GM18505 (cell line): ENCODE data around the gene PUM1.
"Not testable (repeated sequence)": the region's sequence is repeated elsewhere in the genome, so short reads cannot be mapped to it uniquely, and the experiment has no call there.

Experiments
- ATAC-seq: cut with Tn5 transposase; IDR thresholded peaks from one replicate; pipeline ENCODE4 v1.9.1; 2021; ENCODE audit not compliant: unreplicated experiment
- POLR2A ChIP-seq: IDR thresholded peaks from 4 replicates; pipeline ENCODE4 v1.6.1; 2011; ENCODE audit warnings: borderline replicate concordance; ENCODE audit not compliant: insufficient read depth, insufficient read length; ENCODE audit errors: extremely low read depth

The PUM1 gene

DNA sequence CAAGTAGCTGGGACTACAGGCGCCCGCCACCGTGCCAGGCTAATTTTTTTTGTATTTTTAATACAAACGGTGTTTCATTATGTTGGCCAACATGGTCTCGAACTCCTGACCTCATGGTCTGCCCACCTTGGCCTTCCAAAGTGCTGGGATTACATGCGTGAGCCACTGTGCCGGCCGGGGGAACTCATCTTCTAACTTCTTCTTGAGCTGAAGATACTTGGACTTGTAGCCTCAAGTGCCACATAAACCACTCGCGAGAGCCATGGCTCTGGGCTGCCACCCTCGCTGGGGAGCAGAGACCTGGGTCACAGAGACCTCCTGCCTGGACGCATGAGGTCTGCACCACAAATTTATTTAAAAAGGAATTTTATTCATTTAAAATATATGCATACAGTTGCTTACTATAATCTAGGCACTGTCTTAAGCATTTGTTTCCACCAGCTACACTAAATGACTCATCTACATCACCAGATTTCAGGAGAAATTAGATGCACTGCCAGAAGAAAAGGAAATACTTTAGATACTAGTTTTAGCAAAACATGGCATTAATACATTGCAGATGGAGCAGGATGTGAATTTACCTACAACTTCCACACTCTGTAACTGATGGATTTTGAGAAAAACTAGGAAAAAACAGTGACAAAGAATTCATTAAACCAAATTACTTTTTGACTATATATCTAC lies 29.9 kb upstream of the PUM1 start:
- no peak for ATAC-seq
- TF ChIP-seq POLR2A: no peak

DNA sequence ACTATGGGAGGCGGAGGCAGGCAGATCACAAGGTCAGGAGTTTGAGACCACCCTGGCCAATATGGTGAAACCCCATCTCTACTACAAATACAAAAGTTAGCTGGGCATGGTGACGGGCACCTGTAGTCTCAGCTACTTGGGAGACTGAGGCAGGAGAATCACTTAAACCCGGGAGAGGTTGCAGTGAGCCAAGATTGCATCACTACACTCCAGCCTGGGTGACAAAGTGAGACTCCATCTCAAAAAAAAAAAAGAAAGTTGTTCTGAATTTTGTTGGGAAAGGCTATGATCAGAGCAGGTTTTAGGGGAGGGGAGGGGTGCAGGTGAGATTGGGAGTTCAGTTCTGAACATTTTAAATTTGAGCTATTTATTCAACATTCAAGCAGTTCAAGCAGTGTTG lies 22.6 kb upstream of the PUM1 start:
- not testable (repeated sequence) for ATAC-seq

GRCh38 chr1:31084782-31085569 lies 19.5 kb upstream of the PUM1 start:
- TF ChIP-seq POLR2A: no peak

DNA sequence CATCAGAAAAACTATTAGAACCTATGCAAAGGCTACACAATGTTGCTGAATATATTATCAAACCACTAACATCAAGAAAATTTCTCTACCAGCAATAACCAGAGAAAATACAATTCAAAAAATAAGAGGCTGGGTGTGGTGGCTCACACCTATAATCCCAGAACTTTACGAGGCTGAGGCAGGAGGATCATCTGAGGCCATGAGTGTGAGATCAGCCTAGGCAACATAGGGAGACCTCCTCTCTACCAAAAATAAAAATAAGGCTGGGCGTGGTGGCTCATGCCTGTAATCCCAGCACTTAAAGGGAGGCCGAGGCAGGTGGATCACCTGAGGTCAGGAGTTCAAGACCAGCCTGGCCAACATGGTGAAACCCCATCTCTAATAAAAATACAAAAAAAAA lies 16.9 kb upstream of the PUM1 start:
- TF ChIP-seq POLR2A: no peak
- no peak for ATAC-seq

More at GRCh38 chr1:31084782-31085569, 19.5 kb upstream of the PUM1 start:
- ATAC-seq: no peak

- no peak for ATAC-seq
- no peak for TF ChIP-seq POLR2A
Observed at GRCh38 chr1:31073044-31073443, 7.5 kb upstream of the PUM1 start.

DNA sequence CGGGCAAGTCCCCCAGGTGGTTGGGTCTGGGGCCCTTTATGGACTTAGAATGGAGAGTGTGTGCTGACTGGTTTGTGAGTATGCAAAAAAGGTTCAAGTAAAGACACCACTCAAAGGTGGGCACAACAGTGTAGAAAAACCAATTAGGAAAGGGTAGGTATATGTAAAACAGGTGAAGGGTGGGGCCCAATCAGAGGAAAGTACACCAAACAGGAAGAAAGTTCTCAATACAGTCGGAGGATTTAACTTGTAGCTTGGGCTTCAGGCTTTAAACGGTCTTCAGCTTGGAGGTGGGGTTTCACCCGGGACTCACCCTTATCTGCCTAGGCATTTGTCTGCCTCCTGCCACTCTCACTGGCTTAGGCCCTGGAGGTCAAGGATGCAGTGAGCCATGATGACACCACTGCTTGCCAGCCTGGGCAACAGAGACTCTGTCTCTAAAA lies 6.8 kb upstream of the PUM1 start:
- no peak for TF ChIP-seq POLR2A
- no peak for ATAC-seq

- no peak for TF ChIP-seq POLR2A
- ATAC-seq: no peak
Observed at GRCh38 chr1:31069392-31069791, 3.9 kb upstream of the PUM1 start.

DNA sequence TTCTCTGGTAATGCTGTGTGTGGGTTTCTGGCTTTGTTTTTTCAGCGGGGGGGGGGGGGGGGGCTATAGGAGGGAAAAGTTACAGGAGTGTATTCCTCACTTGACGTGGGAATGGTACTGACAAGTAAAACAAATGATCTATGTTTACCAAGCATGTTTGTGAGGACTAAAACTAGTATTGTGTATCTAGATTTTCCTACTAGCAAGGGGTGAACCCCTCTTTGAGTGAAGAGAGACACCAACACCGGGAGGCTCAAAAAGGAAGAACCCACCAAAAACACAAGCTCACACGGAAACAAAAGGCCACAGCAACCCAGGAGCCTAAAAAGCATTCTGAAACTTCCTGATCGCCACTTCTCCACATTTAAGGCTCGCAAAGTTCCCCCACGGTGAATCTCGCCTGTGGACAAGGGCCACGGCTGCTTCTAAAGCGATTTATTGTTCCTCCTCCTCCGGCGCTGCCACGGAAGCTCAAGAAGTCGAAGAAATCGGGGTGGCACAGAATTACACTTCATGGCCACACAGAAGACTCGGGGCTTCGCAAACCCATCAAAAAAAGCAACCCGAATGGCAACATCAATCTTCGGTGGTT lies 703 bp downstream of the PUM1 start:
- ATAC-seq: no peak
- TF ChIP-seq POLR2A: no peak

DNA sequence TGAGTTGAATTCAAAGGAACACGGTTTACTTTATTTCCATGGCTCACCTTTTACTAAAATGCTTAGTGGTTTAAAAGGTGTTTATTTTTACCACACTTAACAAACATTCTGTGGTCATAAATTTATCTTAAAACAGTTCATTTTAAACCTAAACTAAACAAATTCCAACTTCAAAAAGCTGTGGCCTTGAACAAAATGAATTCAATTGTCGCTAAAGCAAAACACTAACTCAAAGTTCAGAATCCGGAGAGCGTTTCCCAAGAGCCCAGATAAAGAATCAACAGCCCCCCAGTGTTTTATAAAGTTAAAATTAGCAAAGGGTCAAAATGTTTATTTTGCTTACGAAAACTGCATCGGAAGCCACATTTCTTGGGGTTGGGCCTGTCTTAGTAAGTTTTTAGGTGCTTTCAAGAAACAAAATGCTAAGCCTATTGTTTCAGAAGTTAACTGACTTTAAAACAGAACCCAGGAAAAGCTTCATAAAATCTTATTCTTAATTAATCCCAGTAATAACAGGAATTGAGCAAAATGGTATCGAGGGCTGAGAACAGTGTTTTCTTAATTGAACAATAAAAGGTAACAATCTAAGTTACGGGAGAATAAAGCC lies 1.3 kb downstream of the PUM1 start:
- no peak for ATAC-seq
- TF ChIP-seq POLR2A: no peak

DNA sequence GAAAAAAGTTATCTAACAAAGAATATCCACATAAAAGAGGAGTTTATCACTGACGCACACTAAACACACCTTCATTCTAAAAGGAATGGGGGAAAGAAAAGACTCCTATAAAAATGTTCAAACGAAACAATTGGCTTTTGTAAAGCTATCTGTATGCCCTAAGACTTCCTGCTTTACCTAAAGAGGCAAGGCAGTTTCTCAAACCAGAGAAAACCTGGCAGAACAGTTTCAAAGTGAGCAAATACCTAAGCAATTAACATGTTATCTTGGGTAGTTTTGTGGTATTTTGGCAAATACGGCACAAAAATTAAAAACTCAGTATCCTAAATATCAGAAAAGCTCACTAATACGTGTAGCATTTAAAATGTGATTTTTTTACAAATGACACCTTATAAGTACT lies 1.9 kb downstream of the PUM1 start:
- ATAC-seq: no peak
- no peak for TF ChIP-seq POLR2A

GRCh38 chr1:31062867-31063380 lies 2.6 kb downstream of the PUM1 start:
- no peak for ATAC-seq
- TF ChIP-seq POLR2A: no peak

GRCh38 chr1:31062162-31062866 lies 3.2 kb downstream of the PUM1 start:
- not testable (repeated sequence) for ATAC-seq

- no peak for TF ChIP-seq POLR2A
- ATAC-seq: no peak
Observed at GRCh38 chr1:31058012-31058411, 7.5 kb downstream of the PUM1 start.
